Pancreas (tissue), 10 donors: ENCODE results near the gene GNB2. TPM values are rescaled to one million over a fixed set of nuclear protein-coding genes. Genes with fewer than 3 reads are reported as not detected.
A peak's percentile ranks its signal among the peaks of the same experiment; 100 is the strongest.

Experiments used
- ATAC-seq, 4 donors: fragments of 200-7000 bp; cut with Tn5 transposase; one replicate each; pipeline versions ENCODE4 v1.8.0 to v1.9.1; 2020; ENCODE audit warnings: mild to moderate bottlenecking in 4 of 4, moderate library complexity in 4 of 4
- DNase-seq, 6 donors: peaks; one replicate each; pipeline ENCODE4 v3.0.0-alpha.2; 2020
- FAIRE-seq: peaks from 2 replicates; lab custom pipeline; 2012; peaks lifted over from hg19 to GRCh38; lab: Jason Lieb, UNC
- H3K27ac ChIP-seq, 4 donors: fragments of 200-600 bp; sonication (generic); 1 replicate in 3 of 4; 2 replicates in 1 of 4; pipeline versions ENCODE4 v1.5.0 to v1.8.0; 2020
- H3K27me3 ChIP-seq, 4 donors: fragments of 200-600 bp; one replicate each; pipeline ENCODE4 v1.8.0; 2021
- H3K36me3 ChIP-seq, 3 donors: fragments of 200-600 bp; sonication (generic) in 1 of 3; one replicate each; pipeline versions ENCODE4 v1.5.0 to v1.8.0; 2020 to 2021
- H3K4me1 ChIP-seq, 3 donors: fragments of 200-600 bp; one replicate each; pipeline ENCODE4 v1.8.0; 2021
- H3K4me3 ChIP-seq, 4 donors: fragments of 200-600 bp; sonication (generic) in 2 of 4; one replicate each; pipeline versions ENCODE4 v1.5.0 to v1.8.0; 2020 to 2021
- H3K9me3 ChIP-seq, 4 donors: fragments of 200-600 bp; one replicate each; pipeline ENCODE4 v1.8.0; 2021
- WGBS, 2 donors: extraction: QIAGEN DNeasy Blood & Tissue Kit; methylation state at CpG; one replicate each; pipeline ENCODE4 v1.1.7; 2013; 5-methylcytosine and 5-hydroxymethylcytosine counted together
- intact Hi-C, 3 donors: fragments of 100-400 bp; cut with DNase I; formaldehyde crosslinking; loops; one replicate each; pipeline versions ENCODE4 v1.11.1 to v1.14.2; 2022
- polyA plus RNA-seq, 2 donors: library from polyadenylated mRNA; stranded (reverse); fragments of 200-250 nt; gene quantifications; one replicate each; pipeline ENCODE4 v1.2.3, GENCODE V29; 2013
- total RNA-seq, 6 donors: library from RNA; stranded (reverse); fragmentation: NEBNext Ultra II Directional in 4 of 6; extraction: Animal tissue kit (Norgen Biotek cat#: 25700) in 4 of 6; gene quantifications; one replicate each; pipeline versions ENCODE4 v1.2.1 to v1.2.4, GENCODE V29; 2021 to 2023
- TF ChIP-seq, protein P1 (sequence below), 4 donors: fragments of 200-600 bp; sonication (generic) in 3 of 4; IDR thresholded peaks; one replicate each; pipeline versions ENCODE4 v1.5.0 to v1.8.0; 2021; ENCODE audit warnings: antibody characterized with exemption in 4 of 4
- donor health status: healthy with polysubstance abuse.
- donor health status: DM: no; HTN: no; CAD: no; lungs with moderate emphysema.
- donor health status: DM: no; HTN: no; CAD: no.
- donor health status: control.
- donor health status: control.
- donor health status: Bipolar disorder and iron deficiency.
- donor health status: DM: yes; HTN: yes; CAD: no.
- donor health status: DM: no; HTN: no; CAD: no.
- donor health status: DM: no; HTN: no; CAD: no.
- donor health status: DM: yes; HTN: yes; CAD: no.

The GNB2 gene
- total and polyA plus RNA-seq, 8 donors = 82.2 to 151 (median 104) TPM

DNA sequence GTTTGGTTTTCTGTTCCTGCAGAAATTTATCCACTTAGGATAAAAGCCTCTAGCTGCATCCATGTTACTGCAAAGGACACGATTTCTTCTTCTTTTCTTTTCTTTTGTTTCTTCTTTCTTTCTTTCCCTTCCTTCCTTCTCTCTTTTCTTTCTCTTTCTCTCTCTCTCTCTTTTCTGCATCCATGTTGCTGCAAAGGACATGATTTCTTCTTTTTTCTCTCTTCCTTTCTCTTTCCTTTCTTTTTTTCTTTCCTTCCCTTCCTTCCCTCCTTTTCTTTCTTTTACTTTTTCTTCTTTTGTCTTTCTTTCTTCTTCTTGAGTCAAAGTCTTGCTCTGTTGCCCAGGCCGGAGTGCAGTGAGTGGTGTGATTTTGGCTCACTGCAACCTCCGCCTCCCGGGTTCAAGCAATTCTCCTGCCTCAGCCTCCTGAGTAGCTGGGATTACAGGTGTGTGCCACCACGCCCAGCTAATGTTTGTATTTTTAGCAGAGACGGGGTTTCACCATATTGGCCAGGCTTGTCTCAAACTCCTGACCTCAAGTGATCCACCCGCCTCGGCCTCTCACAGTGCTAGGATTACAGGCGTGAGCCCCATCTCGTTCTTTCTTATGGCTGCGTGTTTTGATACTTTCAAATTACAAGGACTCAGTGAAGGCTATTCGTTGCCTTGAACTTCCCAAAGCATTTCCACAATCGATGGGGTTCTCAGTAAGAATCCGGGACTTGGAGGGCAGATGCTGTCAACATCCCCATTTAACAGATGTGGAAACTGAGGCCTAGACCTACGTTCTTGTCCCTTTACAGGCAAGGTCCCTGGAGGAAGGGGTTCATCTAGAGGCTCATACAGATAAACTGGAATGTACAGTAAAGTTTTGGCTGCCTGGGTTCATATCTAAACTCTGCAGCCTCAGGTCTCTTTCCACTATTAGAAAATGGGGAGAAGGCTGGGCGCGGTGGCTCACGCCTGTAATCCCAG lies 1.9 kb upstream of the GNB2 start:
- FAIRE-seq (no peak), DNase-seq (no peak), ATAC-seq (no peak)
- intact Hi-C loops = no loop called here
- 89 to 94% methylated on average over 18 of the region's 18 CpGs for WGBS, 2 donors
- H3K36me3 ChIP-seq = peaks cover 0 to 2% (median 0%) of the 10 kb centered on the region in 3 donors
- H3K4me3 ChIP-seq = no peak overlapping the region
- TF ChIP-seq, protein P1, sequence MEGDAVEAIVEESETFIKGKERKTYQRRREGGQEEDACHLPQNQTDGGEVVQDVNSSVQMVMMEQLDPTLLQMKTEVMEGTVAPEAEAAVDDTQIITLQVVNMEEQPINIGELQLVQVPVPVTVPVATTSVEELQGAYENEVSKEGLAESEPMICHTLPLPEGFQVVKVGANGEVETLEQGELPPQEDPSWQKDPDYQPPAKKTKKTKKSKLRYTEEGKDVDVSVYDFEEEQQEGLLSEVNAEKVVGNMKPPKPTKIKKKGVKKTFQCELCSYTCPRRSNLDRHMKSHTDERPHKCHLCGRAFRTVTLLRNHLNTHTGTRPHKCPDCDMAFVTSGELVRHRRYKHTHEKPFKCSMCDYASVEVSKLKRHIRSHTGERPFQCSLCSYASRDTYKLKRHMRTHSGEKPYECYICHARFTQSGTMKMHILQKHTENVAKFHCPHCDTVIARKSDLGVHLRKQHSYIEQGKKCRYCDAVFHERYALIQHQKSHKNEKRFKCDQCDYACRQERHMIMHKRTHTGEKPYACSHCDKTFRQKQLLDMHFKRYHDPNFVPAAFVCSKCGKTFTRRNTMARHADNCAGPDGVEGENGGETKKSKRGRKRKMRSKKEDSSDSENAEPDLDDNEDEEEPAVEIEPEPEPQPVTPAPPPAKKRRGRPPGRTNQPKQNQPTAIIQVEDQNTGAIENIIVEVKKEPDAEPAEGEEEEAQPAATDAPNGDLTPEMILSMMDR (IDR thresholded peaks at IDR 0.05) = no peak
- no peak overlapping the region for H3K27ac ChIP-seq
- H3K4me1 ChIP-seq = no peaks in the 10 kb centered on the region
- no peaks in the 10 kb centered on the region for H3K9me3 ChIP-seq
- H3K27me3 ChIP-seq = no peaks in the 10 kb centered on the region

DNA sequence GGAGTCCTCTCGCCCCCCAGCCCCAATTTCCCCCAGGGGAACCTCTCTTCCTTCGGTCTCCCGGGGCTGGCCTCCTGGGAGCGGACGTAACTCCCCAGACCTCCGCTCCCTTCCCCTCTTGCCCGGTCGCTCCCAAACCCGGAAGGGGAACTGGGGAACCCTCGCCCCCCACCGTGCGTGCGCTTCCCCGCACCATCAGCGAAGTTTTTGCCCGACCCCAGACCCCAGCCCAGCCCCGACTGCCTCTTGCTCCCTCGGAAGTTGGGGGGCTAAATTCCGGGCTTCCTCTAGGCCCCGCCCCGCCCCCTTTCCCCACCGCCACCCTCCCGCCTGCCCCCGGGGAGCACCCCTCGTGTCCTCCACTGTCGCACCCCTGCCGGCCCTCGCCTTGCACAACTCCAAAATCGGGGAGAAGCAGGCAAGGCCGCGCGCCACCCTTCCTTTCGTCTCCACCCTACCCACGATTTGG lies 436 bp downstream of the GNB2 start:
- peaks cover 3 to 24% (median 16%) of the 10 kb centered on the region in 3 donors for H3K36me3 ChIP-seq
- ATAC-seq = peak in 3 of 4 donors; percentile 3 to 14 (median 3)
- DNase-seq = peak in 4 of 6 donors; percentile 59 to 86 (median 72)
- peak overlapping the region; percentile 87 to 91 (median 90) for H3K4me3 ChIP-seq
- no peaks in the 10 kb centered on the region for H3K27me3 ChIP-seq
- TF ChIP-seq, protein P1 (IDR thresholded peaks at IDR 0.05) = no peak
- H3K4me1 ChIP-seq = no peaks in the 10 kb centered on the region
- intact Hi-C loops = no loop called here
- WGBS, 2 donors = 0 to 2% methylated on average over 18 to 34 of the region's 34 CpGs
- H3K9me3 ChIP-seq = no peaks in the 10 kb centered on the region
- FAIRE-seq = no peak
- peak overlapping the region; percentile 93 to 98 (median 97) for H3K27ac ChIP-seq

DNA sequence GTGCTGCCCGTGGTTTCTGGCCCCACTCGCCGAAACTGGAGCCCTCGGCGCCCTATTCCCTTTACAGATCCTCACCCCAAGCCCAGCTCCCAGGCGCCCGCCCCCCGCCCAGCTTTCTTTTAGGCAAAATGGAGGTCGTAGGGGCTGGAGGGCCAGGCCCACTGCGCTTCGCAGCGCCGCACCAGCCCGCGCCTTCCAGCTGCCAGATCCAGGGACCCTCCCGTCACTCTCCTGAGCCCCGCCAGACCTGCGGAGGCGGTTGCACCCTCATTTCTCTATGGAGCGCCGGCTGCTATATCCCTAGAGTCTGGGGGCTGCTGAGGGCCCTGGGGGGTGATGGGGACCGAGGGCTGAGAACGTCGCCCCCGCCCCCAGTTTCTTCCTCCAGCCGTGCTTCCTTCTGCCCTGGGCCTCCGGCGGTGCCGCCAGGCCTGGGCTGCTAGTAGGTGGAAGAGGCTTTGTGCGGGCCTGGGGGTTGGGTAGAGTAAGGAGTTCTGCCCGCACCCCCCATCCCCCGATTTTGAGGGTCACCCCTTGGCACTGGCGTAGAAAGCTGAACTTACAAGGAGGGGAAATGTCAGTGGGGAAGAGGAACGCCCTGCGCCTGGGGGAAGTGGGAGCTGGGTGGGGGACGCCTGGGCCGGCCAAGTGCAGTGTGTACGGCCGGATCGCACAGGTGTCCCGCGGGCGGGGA lies 1.0 kb downstream of the GNB2 start:
- peak overlapping the region; percentile 87 to 91 (median 90) for H3K4me3 ChIP-seq
- no peaks in the 10 kb centered on the region for H3K9me3 ChIP-seq
- intact Hi-C loops = no loop called here
- no peaks in the 10 kb centered on the region for H3K27me3 ChIP-seq
- DNase-seq = peak in 3 of 6 donors; percentile 59 to 73 (median 63)
- H3K4me1 ChIP-seq = no peaks in the 10 kb centered on the region
- WGBS, 2 donors = 0 to 1% methylated on average over 42 to 43 of the region's 43 CpGs
- FAIRE-seq = no peak
- H3K27ac ChIP-seq = peak overlapping the region; percentile 93 to 98 (median 97)
- peaks cover 3 to 24% (median 16%) of the 10 kb centered on the region in 3 donors for H3K36me3 ChIP-seq
- TF ChIP-seq, protein P1 (IDR thresholded peaks at IDR 0.05) = no peak
- peak in 3 of 4 donors; percentile 1 to 4 (median 3) for ATAC-seq

DNA sequence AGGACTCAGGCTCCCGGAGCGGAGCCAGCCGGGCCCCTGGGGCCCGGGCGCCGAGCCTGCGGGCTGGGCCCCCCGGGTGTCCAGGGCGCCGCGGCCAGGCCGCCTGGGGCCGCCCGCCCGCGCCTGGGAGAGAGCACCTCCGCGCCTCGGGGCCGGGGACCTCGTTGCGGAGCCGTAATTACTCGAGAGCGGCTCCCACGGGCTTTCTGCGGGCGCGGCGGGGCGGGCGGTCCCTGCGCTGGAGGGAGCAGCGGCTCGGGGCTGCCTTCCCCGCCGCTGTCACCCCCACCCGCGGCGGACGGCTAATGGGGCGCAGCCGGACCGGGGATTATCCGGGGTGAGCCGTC lies 1.5 kb downstream of the GNB2 start:
- Histone ChIP-seq H3K4me3 (peak overlapping the region; percentile 87 to 91 (median 90)), H3K36me3 (peaks cover 3 to 24% (median 16%) of the 10 kb centered on the region in 3 donors), H3K27me3 (no peaks in the 10 kb centered on the region), H3K27ac (peak overlapping the region; percentile 36 to 98 (median 96)), H3K4me1 (no peaks in the 10 kb centered on the region), H3K9me3 (no peaks in the 10 kb centered on the region)
- FAIRE-seq = no peak
- intact Hi-C loops = no loop called here
- TF ChIP-seq, protein P1 (IDR thresholded peaks at IDR 0.05) = no peak
- 0% methylated on average over 25 to 46 of the region's 46 CpGs for WGBS, 2 donors
- ATAC-seq = peak in 1 of 4 donors; percentile 12
- peak in 3 of 6 donors; percentile 46 to 87 (median 74) for DNase-seq
